ENCODE data around the gene FBXW9. TPM values are rescaled to one million over a fixed set of nuclear protein-coding genes. Genes with fewer than 3 reads are reported as not detected.
"Not testable (repeated sequence)": the region's sequence is repeated elsewhere in the genome, so short reads cannot be mapped to it uniquely, and the experiment has no call there.

FBXW9 gene
- total RNA-seq, 8 experiments from 2014 or later = 4.1 to 21.2 (median 11.7) TPM

DNA sequence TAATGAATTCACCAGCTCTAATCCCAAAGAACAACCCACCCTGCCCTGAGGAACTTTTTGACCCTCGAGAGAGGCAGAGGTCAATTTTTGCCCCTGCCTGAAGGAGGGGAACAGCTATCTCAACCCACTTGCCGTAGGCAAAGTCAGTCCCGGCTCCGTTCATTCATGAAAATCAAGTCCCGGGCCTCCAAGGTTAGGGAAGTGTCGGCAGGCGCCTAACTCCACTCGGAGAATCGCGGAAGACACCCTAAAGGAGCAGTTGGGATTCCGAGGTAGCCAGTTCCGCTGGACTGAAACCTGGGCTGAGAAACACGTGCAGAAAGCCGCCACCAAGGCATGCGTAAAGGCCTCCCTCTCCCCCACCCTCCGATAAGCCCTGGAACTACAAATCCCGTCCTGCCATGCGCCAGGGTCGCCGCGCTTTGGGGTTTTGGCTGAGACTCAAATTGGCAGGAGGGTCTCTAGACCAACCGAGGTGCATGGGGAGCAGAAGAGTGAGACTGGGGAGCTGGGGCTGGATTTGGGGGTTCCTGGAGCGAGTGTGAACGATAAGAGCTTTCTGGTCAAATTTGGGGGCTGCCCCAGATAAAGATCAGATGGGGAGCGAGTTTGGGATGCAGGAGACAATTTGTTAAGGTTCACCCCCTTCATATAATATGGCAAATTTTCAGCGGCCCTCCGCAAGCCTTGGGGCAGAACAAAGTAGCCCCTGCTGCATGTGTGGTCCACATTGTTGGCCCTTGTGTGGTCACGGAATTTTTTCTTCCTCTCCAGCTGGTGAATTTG is 27.4 kb upstream of the FBXW9 start, which contains the start of gene TNPO2:
TSS of gene TNPO2 (minus strand) at position 292 of the 786 bp plus-strand sequence. CDS start 2,955 bp downstream, outside the sequence.
- 0 to 36% (median 8%) methylated on average over 2 to 22 of the region's 28 CpGs; no CpG with 5 or more reads in 1 of the 10 experiments for WGBS, 10 experiments
- in situ Hi-C loops (cut with MboI; ENCODE audit: low pct_unique_long_range_greater_than_20kb in 2 of 9, low sequenced_read_pairs in 9 of 9, unreplicated experiment in 9 of 9) = no loop called here
- peak within 1 kb of the TSS; percentile 27 to 49 for H3K27ac ChIP-seq
- peaks cover 8 to 16% of the 10 kb centered on the region in 2 donors for H3K4me1 ChIP-seq (replicated peaks in 1 of 2)
- ATAC-seq (replicated peaks in 6 of 8) = peak; percentile 12 to 57 (median 28)
- H3K4me3 ChIP-seq = peak within 1 kb of the TSS; percentile 74 to 94 (median 92)

DNA sequence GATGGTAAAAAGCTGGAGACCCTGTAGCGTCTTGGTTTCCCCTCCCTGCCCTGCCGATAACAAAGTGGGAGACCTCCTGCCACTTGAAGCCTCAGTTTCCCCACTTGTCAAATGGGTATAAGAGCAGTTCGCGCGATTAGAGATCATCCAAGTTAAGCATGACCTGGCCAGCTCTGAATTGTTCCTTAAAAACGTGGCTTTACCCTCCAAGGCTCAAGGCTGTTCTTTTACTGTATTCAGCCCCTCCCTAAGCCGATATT is 26.9 kb upstream of the FBXW9 start:
- Histone ChIP-seq H3K4me1 (replicated peaks in 1 of 2) (peaks cover 8 to 16% of the 10 kb centered on the region in 2 donors), H3K27ac (peak overlapping the region in 1 of 2 donors; percentile 27), H3K4me3 (peak overlapping the region; percentile 74 to 94 (median 92))
- in situ Hi-C loops (cut with MboI; ENCODE audit: low pct_unique_long_range_greater_than_20kb in 2 of 9, low sequenced_read_pairs in 9 of 9, unreplicated experiment in 9 of 9) = no loop called here
- 0 to 7% (median 0%) methylated on average over 2 to 5 of the region's 7 CpGs; no CpG with 5 or more reads in 2 of the 10 experiments for WGBS, 10 experiments
- ATAC-seq (replicated peaks in 6 of 8) = peak in 3 of 8 experiments; percentile 6 to 8 (median 7)

DNA sequence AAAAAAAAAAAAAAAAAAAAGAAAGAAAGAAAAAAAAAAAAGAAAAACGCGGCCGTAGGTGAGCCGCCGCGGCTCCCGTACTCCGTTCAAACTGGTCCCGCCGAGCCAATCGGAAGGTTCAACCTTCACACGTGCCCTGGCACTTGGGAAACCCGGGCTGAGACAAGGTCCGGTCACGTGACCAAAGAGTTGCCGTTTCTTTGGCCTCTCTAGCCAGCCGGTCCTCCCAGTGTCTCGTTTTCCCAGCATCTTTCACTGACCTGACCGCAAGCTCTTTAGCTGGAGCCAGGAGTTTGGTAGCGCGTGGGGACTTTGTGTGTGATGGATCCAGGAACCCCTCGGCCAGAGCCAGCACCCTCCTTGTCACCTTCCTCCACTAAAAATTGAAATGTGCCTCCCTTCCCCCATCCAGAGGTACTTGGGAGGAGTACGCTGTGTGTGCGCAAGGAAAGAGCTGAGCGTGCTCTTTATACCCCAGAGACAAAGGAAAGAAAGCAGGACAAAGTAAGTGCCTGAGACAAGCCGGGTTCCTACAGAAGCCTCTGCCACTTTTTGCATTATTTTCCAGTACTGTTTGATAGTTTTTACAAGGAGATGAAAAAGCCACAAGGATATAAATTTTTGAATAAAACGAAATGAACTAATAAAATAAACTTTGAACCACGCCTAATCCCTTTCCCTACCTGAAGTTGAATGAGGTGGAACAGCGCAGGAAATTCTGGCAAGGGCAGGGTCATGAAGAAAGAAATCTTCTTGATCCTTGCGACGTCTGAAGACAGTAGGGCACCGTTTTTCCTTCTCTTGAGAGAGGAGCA is 26.3 kb upstream of the FBXW9 start:
- Histone ChIP-seq H3K27ac (peak overlapping the region; percentile 92 to 94), H3K4me3 (peak overlapping the region; percentile 74 to 94 (median 92)), H3K4me1 (replicated peaks in 1 of 2) (peaks cover 8 to 16% of the 10 kb centered on the region in 2 donors)
- peak; percentile 69 to 91 (median 86) for ATAC-seq (replicated peaks in 6 of 8)
- 0 to 2% (median 1%) methylated on average over 10 to 25 of the region's 32 CpGs; no CpG with 5 or more reads in 1 of the 10 experiments for WGBS, 10 experiments
- in situ Hi-C loops (cut with MboI; ENCODE audit: low pct_unique_long_range_greater_than_20kb in 2 of 9, low sequenced_read_pairs in 9 of 9, unreplicated experiment in 9 of 9) = no loop called here

DNA sequence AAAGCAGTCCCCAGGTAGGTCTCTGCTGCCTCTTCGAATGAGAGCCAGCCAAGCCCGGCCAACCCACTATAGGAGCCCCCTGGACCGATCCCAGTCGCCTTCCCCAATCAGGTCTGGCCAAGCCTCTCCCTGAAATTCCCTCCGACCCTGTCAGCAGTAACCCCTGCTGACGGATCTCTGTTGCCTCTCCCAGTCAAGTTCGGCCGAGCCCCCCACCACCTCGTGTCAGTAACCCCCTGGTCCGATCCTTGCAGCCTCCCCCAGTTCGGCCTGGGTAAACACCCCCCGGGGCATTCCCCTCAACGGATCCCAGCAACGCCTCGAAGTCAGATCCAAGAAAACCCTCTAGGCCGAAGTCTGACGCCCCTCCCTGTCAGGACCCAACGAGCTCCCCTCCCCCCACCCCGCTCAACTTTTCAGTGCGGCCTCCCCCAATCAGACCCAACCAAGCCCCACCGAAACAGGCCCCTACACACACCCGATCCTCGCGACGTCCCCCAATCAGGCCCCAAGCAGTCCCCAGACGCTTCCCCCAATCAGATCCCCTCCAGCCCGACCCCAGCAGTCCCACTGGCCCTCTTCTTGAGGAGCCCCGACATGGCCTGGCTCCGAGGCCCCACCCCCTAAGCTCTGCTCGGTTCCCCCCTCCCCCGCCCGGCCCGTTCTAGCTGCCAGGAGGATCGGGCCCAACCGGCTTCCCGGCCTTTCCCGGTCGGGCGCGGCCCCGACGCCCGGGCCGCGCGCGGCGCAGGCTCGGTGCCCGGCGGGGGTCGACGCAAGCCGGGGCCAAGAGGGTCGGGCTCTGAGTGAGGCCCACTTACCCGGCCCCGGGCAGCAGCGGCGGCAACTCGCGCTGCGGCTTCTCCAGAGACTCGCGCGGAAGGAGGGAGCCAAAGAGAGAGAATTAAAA is 25.5 kb upstream of the FBXW9 start:
- H3K27ac ChIP-seq = peak overlapping the region; percentile 92 to 94
- H3K4me3 ChIP-seq = peak overlapping the region; percentile 74 to 94 (median 92)
- WGBS, 10 experiments = 0 to 40% (median 2%) methylated on average over 1 to 17 of the region's 65 CpGs; no CpG with 5 or more reads in 2 of the 10 experiments
- in situ Hi-C loops (cut with MboI; ENCODE audit: low pct_unique_long_range_greater_than_20kb in 2 of 9, low sequenced_read_pairs in 9 of 9, unreplicated experiment in 9 of 9) = no loop called here
- H3K4me1 ChIP-seq (replicated peaks in 1 of 2) = peaks cover 8 to 16% of the 10 kb centered on the region in 2 donors
- peak; percentile 30 to 70 (median 66) for ATAC-seq (replicated peaks in 6 of 8)

DNA sequence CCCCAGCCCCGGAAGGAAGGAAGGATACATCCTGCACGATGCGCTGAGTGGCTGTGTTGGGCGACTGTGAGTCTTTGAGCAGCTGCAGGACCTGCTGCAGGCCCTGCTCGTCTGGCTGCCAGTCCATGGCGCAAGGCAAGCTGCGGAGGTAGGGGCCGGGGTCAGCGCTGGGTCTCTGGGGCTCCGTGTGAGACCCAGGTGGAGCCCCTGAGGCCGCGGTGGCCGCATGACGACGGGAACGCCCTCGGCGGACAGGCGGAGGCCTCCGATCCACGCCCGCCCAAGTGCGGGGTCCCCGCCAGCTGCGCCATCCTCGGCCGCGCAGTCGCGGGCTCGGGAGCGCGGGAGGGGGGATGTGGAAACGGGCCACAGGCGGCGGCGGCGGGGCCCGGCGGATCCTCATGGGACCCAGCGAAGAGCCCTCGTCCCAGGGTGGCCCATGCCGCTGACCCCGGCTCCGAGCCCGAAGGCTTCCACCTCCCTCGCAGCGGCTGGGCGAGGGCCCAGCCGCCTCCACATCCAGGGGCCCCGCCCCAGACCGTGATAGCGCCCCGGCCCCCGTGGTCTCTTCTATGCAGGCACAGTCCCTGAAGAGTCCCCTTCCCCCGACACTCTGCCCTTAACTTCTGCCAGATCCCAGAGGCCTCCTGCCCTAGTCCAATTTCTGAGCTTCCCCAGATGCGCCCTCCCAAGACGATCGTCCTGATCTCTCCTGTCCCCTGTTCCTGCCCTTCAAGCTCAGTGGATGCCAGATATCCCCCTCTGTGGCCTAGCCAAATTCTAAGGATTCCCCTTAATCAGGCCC is 24.6 kb upstream of the FBXW9 start:
- WGBS, 10 experiments = 0 to 40% (median 8%) methylated on average over 1 to 17 of the region's 59 CpGs; no CpG with 5 or more reads in 5 of the 10 experiments
- peaks cover 8 to 16% of the 10 kb centered on the region in 2 donors for H3K4me1 ChIP-seq (replicated peaks in 1 of 2)
- H3K27ac ChIP-seq = peak overlapping the region; percentile 92 to 94
- peak in 4 of 8 experiments; percentile 6 to 24 (median 6) for ATAC-seq (replicated peaks in 6 of 8)
- peak overlapping the region; percentile 74 to 94 (median 92) for H3K4me3 ChIP-seq
- in situ Hi-C loops (cut with MboI; ENCODE audit: low pct_unique_long_range_greater_than_20kb in 2 of 9, low sequenced_read_pairs in 9 of 9, unreplicated experiment in 9 of 9) = no loop called here

DNA sequence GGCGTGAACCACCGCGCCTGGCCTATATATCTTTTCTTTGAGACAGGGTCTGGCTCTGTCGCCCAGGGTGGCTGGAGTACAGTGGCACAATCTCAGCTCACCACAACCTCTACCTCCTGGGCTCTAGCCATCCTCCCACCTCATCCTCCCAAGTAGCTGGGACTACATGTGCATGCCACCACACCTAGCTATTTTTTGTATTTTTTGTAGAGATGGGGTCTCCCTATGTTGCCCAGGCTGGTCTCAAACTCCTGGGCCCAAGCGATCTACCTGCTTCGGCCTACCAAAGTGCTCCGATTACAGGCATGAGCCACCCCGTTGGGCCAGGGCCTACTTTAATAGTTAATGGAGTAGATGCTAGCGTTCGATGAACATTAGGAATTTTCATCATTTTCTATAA is 23.9 kb upstream of the FBXW9 start:
- peak overlapping the region in 1 of 2 donors; percentile 94 for H3K27ac ChIP-seq
- H3K4me3 ChIP-seq = peak overlapping the region in 3 of 5 donors; percentile 74 to 92 (median 82)
- in situ Hi-C loops (cut with MboI; ENCODE audit: low pct_unique_long_range_greater_than_20kb in 2 of 9, low sequenced_read_pairs in 9 of 9, unreplicated experiment in 9 of 9) = no loop called here
- no peak for ATAC-seq (replicated peaks in 6 of 8)
- WGBS, 10 experiments = 30 to 100% (median 84%) methylated on average over 2 to 9 of the region's 10 CpGs; no CpG with 5 or more reads in 4 of the 10 experiments
- peaks cover 8 to 16% of the 10 kb centered on the region in 2 donors for H3K4me1 ChIP-seq (replicated peaks in 1 of 2)

DNA sequence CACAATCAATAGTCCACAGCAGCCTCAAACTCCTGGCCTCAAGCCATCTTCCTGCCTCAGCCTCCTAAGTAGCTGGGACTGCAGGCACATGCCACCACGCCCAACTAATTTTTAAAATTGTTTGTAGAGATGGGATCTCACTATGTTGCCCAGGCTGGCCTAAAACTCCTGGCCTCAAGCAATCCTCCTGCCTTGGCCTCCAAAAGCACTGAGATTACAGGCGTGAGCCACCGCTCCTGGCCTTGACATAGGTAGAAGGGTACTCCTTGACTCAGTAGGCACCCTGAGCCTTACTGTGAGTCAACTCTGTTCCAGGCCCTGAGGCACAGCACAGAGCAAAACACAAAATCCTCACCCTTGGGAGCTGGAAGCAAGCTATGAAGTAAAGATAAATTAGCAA is 19.5 kb upstream of the FBXW9 start:
- WGBS, 10 experiments = 90 to 100% methylated on average over 2 of the region's 3 CpGs; no CpG with 5 or more reads in 8 of the 10 experiments
- ATAC-seq (replicated peaks in 6 of 8) = no peak
- in situ Hi-C loops (cut with MboI; ENCODE audit: low pct_unique_long_range_greater_than_20kb in 2 of 9, low sequenced_read_pairs in 9 of 9, unreplicated experiment in 9 of 9) = no loop called here

DNA sequence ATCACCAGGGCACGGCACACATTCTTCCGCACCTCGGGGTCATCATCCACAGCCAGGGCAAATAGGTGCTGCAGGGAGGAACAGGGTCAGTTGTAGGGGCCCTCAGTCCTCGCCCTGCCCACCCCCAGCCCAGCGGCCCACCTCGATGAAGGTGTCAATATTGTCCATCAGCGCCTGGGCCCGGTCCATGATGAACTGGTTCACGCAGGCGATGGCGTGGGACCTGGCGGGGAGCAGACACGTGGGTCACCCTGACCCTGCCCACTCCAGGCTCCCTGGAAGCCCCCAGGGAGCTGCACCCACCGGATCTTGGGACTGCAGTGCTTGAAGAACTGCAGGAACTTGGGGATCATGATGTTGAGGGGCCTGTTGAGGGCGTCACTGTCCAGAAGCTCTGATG is 18.7 kb upstream of the FBXW9 start:
- WGBS, 10 experiments = 96 to 100% methylated on average over 1 to 7 of the region's 15 CpGs; no CpG with 5 or more reads in 8 of the 10 experiments
- H3K4me3 ChIP-seq = no peak overlapping the region
- H3K27ac ChIP-seq = no peak overlapping the region
- peak in 1 of 8 experiments; percentile 19 for ATAC-seq (replicated peaks in 6 of 8)
- H3K4me1 ChIP-seq (replicated peaks in 1 of 2) = peaks cover 0 to 5% of the 10 kb centered on the region in 2 donors
- in situ Hi-C loops (cut with MboI; ENCODE audit: low pct_unique_long_range_greater_than_20kb in 2 of 9, low sequenced_read_pairs in 9 of 9, unreplicated experiment in 9 of 9) = no loop called here

More for the DNA sequence above, 19.5 kb upstream of the FBXW9 start:
- H3K4me3 ChIP-seq = no peak overlapping the region
- H3K27ac ChIP-seq = no peak overlapping the region
- H3K4me1 ChIP-seq (replicated peaks in 1 of 2) = peaks cover 4 to 10% of the 10 kb centered on the region in 2 donors

DNA sequence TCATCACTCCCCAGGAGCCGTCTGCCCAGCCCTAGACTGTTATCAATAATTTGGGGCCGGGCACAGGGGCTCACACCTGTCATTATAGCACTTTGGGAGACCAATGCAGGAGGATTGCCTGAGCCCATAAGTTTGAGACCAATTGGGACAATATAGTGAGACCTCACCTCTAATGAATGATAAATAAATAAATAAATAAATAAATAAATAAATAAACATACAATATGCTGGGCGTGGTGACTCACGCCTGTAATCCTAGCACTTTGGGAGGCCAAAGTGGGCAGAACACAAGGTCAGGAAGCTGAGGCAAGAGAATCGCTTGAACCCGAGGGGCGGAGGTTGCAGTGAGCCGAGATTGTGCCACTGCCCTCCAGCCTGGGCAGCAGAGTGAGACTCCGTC is 16.9 kb upstream of the FBXW9 start:
- ATAC-seq (replicated peaks in 6 of 8); H3K4me3 ChIP-seq; in situ Hi-C loops (cut with MboI; ENCODE audit: low pct_unique_long_range_greater_than_20kb in 2 of 9, low sequenced_read_pairs in 9 of 9, unreplicated experiment in 9 of 9); H3K4me1 ChIP-seq (replicated peaks in 1 of 2); H3K27ac ChIP-seq: not testable (repeated sequence)
- WGBS, 10 experiments = 78 to 100% (median 91%) methylated on average over 1 to 7 of the region's 9 CpGs; no CpG with 5 or more reads in 1 of the 10 experiments

DNA sequence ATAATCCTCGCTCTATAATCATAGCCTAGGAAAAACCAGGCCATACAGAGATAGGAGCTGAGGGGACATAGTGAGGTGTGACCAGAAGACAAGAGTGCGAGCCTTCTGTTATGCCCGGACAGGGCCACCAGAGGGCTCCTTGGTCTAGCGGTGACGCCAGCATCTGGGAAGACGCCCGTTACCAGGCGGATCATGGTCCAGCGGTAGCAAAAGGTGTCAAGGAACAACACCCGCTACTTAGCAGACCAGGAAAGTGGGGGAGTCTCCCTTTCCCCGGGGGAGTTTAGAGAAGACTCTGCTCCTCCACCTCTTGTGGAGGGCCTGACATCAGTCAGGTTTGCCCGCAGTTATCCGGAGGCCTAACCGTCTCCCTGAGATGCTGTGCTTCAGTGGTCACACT is 15.6 kb upstream of the FBXW9 start:
- ATAC-seq (replicated peaks in 6 of 8); H3K27ac ChIP-seq; H3K4me3 ChIP-seq; H3K4me1 ChIP-seq (replicated peaks in 1 of 2); in situ Hi-C loops (cut with MboI; ENCODE audit: low pct_unique_long_range_greater_than_20kb in 2 of 9, low sequenced_read_pairs in 9 of 9, unreplicated experiment in 9 of 9): not testable (repeated sequence)
- no CpG with 5 or more reads among the region's 14 CpGs for WGBS, 10 experiments

DNA sequence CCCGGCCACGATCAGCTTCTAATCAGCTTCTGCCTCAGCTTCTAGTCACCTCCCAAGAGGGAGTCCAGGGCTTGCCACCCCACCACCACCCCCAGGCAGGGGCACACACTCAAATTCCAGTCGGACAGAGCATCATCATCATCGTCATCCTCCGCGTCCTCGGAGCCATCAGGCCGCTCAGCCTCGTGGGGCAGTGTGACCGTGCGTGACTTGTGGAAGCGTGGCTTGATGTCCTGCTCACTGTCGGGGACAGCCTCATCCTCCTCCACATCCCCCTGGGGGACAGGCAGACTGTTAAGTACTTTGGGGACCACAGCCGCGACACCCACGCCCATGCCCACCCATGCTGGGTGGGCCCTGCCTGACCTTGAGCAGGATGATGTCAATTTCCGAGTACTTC is 14.8 kb upstream of the FBXW9 start:
- no peaks in the 10 kb centered on the region for H3K4me1 ChIP-seq (replicated peaks in 1 of 2)
- no peak overlapping the region for H3K27ac ChIP-seq
- peak in 2 of 8 experiments; percentile 8 to 15 for ATAC-seq (replicated peaks in 6 of 8)
- 88 to 96% (median 90%) methylated on average over 2 to 6 of the region's 17 CpGs; no CpG with 5 or more reads in 7 of the 10 experiments for WGBS, 10 experiments
- in situ Hi-C loops (cut with MboI; ENCODE audit: low pct_unique_long_range_greater_than_20kb in 2 of 9, low sequenced_read_pairs in 9 of 9, unreplicated experiment in 9 of 9) = no loop called here
- no peak overlapping the region for H3K4me3 ChIP-seq

All from motor neuron (in vitro differentiated cells).